ENCODE results near the gene C19orf38. TPM values are rescaled to one million over a fixed set of nuclear protein-coding genes. Genes with fewer than 3 reads are reported as not detected.
"Not testable (repeated sequence)": the region's sequence is repeated elsewhere in the genome, so short reads cannot be mapped to it uniquely, and the experiment has no call there.

Gene C19orf38
- polyA plus RNA-seq, 1 donor from 2014 or later = not detected

DNA sequence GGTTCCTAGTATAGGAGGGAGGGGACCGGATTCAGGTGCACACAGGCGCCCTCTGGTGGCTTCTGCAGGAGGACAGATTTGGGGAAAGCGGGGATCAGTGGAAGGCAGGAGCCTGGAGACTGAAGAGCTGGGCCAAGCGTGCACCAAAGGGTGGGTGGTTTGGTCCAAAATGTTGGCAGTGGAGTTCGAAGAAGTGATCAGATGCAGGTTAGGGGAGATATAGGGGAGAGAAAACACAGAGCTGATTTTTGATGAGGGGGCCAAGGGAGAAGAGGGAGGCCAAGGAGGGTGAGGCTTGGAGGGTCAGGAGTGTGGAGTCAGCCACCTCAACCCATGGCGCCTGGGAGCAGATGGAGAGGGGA, 16.3 kb downstream of the C19orf38 start:
- TF ChIP-seq RAD21 (conservative IDR thresholded peaks at IDR 0.05) (peak; percentile 66), CTCF (IDR thresholded peaks at IDR 0.05; ENCODE audit: poor library complexity, severe bottlenecking) (peak; percentile 84), TAF1 (IDR thresholded peaks at IDR 0.05; ENCODE audit: low read depth) (no peak), SMC3 (conservative IDR thresholded peaks at IDR 0.05; ENCODE audit: poor library complexity) (peak; percentile 82)
- no peak overlapping the region for H3K9ac ChIP-seq (ENCODE audit: low read length)
- no peak overlapping the region for H3K27ac ChIP-seq (ENCODE audit: low read length)
- H3K27me3 ChIP-seq (ENCODE audit: insufficient read depth, low read depth, low read length) = no peaks in the 10 kb centered on the region
- H3K9me2 ChIP-seq (ENCODE audit: insufficient read depth, low read length) = no peaks in the 10 kb centered on the region
- H3K4me2 ChIP-seq (ENCODE audit: low read length) = no peak overlapping the region
- no peaks in the 10 kb centered on the region for H3K36me3 ChIP-seq (ENCODE audit: insufficient read depth, low read length)
- H3K79me2 ChIP-seq (replicated peaks; ENCODE audit: insufficient read depth, low read length) = no peaks in the 10 kb centered on the region
- H3K9me3 ChIP-seq (ENCODE audit: low read length) = no peaks in the 10 kb centered on the region
- no peak overlapping the region for H2AFZ ChIP-seq (ENCODE audit: low read depth, low read length)
- H3F3A ChIP-seq (ENCODE audit: insufficient read depth, low read length, poor library complexity, severe bottlenecking) = no peaks in the 10 kb centered on the region
- no peaks in the 10 kb centered on the region for H4K20me1 ChIP-seq (ENCODE audit: insufficient read depth)
- no peak overlapping the region for H3K4me3 ChIP-seq (ENCODE audit: low read length)

- Histone ChIP-seq H3K4me3 (ENCODE audit: low read length) (no peak overlapping the region), H3K36me3 (ENCODE audit: insufficient read depth, low read length) (no peaks in the 10 kb centered on the region), H3F3A (ENCODE audit: insufficient read depth, low read length, poor library complexity, severe bottlenecking) (no peaks in the 10 kb centered on the region), H4K20me1 (ENCODE audit: insufficient read depth) (no peaks in the 10 kb centered on the region), H3K9ac (ENCODE audit: low read length) (no peak overlapping the region), H3K9me3 (ENCODE audit: low read length) (no peaks in the 10 kb centered on the region), H3K79me2 (replicated peaks; ENCODE audit: insufficient read depth, low read length) (no peaks in the 10 kb centered on the region), H2AFZ (ENCODE audit: low read depth, low read length) (no peak overlapping the region), H3K27ac (ENCODE audit: low read length) (no peak overlapping the region), H3K9me2 (ENCODE audit: insufficient read depth, low read length) (no peaks in the 10 kb centered on the region), H3K4me2 (ENCODE audit: low read length) (no peak overlapping the region), H3K27me3 (ENCODE audit: insufficient read depth, low read depth, low read length) (no peaks in the 10 kb centered on the region)
- TF ChIP-seq EZH2 (IDR thresholded peaks at IDR 0.05; ENCODE audit: borderline replicate concordance, insufficient read depth, low read length, poor library complexity, severe bottlenecking) (no peak), TAF1 (IDR thresholded peaks at IDR 0.05; ENCODE audit: low read depth) (no peak)
- TF ChIP-seq, protein P1, sequence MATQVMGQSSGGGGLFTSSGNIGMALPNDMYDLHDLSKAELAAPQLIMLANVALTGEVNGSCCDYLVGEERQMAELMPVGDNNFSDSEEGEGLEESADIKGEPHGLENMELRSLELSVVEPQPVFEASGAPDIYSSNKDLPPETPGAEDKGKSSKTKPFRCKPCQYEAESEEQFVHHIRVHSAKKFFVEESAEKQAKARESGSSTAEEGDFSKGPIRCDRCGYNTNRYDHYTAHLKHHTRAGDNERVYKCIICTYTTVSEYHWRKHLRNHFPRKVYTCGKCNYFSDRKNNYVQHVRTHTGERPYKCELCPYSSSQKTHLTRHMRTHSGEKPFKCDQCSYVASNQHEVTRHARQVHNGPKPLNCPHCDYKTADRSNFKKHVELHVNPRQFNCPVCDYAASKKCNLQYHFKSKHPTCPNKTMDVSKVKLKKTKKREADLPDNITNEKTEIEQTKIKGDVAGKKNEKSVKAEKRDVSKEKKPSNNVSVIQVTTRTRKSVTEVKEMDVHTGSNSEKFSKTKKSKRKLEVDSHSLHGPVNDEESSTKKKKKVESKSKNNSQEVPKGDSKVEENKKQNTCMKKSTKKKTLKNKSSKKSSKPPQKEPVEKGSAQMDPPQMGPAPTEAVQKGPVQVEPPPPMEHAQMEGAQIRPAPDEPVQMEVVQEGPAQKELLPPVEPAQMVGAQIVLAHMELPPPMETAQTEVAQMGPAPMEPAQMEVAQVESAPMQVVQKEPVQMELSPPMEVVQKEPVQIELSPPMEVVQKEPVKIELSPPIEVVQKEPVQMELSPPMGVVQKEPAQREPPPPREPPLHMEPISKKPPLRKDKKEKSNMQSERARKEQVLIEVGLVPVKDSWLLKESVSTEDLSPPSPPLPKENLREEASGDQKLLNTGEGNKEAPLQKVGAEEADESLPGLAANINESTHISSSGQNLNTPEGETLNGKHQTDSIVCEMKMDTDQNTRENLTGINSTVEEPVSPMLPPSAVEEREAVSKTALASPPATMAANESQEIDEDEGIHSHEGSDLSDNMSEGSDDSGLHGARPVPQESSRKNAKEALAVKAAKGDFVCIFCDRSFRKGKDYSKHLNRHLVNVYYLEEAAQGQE (IDR thresholded peaks at IDR 0.05; ENCODE audit: borderline replicate concordance) = no peak
Measured at GRCh38 chr19:10866495-10866894, 18.3 kb downstream of the C19orf38 start.

DNA sequence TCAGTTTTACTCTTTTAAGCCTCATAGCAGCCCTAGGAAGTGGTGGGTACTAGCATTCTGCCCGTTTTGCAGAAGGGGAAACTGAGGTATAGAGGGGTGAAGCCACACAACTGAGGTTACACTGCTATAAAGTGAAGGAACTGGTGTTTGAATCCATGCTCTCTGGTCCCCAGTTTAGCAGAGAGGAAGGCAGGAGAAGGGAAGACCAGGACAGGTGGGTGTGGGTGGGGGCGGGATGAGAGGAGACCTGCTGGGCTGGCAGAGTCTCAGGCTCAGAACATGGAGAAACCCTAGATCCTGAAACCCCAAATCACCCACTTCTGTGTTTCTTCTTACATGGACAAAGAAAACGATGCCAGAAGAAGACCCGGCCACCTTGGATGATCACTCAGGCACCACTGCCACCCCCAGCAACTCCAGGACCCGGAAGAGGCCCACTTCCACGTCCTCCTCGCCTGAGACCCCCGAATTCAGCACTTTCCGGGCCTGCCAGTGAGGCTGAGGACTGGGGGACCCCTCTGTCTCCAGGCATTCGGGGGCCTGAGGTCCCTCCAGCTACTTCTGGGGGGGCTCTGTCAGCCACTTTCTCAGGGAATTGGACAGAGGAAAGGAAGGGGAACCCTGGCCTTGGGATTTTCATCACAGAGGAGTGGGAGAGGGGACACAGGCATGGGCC, 20.8 kb downstream of the C19orf38 start:
- Histone ChIP-seq H3K27ac (ENCODE audit: low read length) (no peak overlapping the region), H3K36me3 (ENCODE audit: insufficient read depth, low read length) (no peaks in the 10 kb centered on the region), H3F3A (ENCODE audit: insufficient read depth, low read length, poor library complexity, severe bottlenecking) (no peaks in the 10 kb centered on the region), H3K9me3 (ENCODE audit: low read length) (no peaks in the 10 kb centered on the region), H3K9me2 (ENCODE audit: insufficient read depth, low read length) (no peaks in the 10 kb centered on the region), H3K27me3 (ENCODE audit: insufficient read depth, low read depth, low read length) (no peaks in the 10 kb centered on the region), H3K4me3 (ENCODE audit: low read length) (no peak overlapping the region), H3K79me2 (replicated peaks; ENCODE audit: insufficient read depth, low read length) (peaks cover 17% of the 10 kb centered on the region), H2AFZ (ENCODE audit: low read depth, low read length) (no peak overlapping the region), H3K4me2 (ENCODE audit: low read length) (no peak overlapping the region), H3K9ac (ENCODE audit: low read length) (no peak overlapping the region), H4K20me1 (ENCODE audit: insufficient read depth) (no peaks in the 10 kb centered on the region)
- TF ChIP-seq TAF1 (IDR thresholded peaks at IDR 0.05; ENCODE audit: low read depth) (no peak), EP300 (conservative IDR thresholded peaks at IDR 0.05; ENCODE audit: poor library complexity, severe bottlenecking) (no peak), MXI1 (conservative IDR thresholded peaks at IDR 0.05; ENCODE audit: poor library complexity, severe bottlenecking) (no peak)

GRCh38 chr19:10869872-10870311, 21.7 kb downstream of the C19orf38 start:
- not testable (repeated sequence) for H3K4me2 ChIP-seq (ENCODE audit: low read length)

More at GRCh38 chr19:10869872-10870311, 21.7 kb downstream of the C19orf38 start:
- H3K4me3 ChIP-seq (ENCODE audit: low read length); H3K9me3 ChIP-seq (ENCODE audit: low read length); H3K27ac ChIP-seq (ENCODE audit: low read length); H3K27me3 ChIP-seq (ENCODE audit: insufficient read depth, low read depth, low read length); H3K9ac ChIP-seq (ENCODE audit: low read length); H2AFZ ChIP-seq (ENCODE audit: low read depth, low read length); H3K9me2 ChIP-seq (ENCODE audit: insufficient read depth, low read length); H3K36me3 ChIP-seq (ENCODE audit: insufficient read depth, low read length); H3F3A ChIP-seq (ENCODE audit: insufficient read depth, low read length, poor library complexity, severe bottlenecking); H4K20me1 ChIP-seq (ENCODE audit: insufficient read depth): not testable (repeated sequence)
- H3K79me2 ChIP-seq (replicated peaks; ENCODE audit: insufficient read depth, low read length) = peaks cover 25% of the 10 kb centered on the region

All from neural cell (in vitro differentiated cells).